Measurements from ENCODE around the gene PWWP2B. TPM values are rescaled to one million over a fixed set of nuclear protein-coding genes. Genes with fewer than 3 reads are reported as not detected.

Gene PWWP2B
- total RNA-seq, 1 donor from 2014 or later, result 24.4 TPM

DNA sequence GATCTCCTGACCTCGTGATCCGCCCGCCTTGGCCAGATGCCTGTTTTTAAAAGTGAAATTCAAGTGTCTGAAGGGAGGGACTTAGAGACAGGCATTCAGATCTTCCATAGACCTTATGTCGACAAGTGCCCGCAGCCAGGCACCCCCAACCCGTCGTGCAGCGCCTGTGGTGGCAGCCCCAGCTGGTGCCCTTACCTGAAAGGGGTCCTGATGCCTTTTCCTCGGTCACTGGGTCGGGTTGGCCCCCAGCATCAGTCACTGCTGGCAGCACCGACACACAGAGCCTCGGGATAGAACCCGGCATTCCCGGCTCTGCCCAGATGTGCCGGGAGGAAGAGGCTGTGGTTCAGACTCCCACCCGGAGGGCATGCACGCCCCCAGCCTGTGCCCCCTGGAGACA, 41.7 kb upstream of the PWWP2B start:
- Histone ChIP-seq H3K36me3 (no peaks in the 10 kb centered on the region), H3K4me3 (no peak overlapping the region), H3K4me1 (no peaks in the 10 kb centered on the region), H3K27me3 (no peaks in the 10 kb centered on the region), H3K27ac (no peak overlapping the region), H3K9me3 (no peaks in the 10 kb centered on the region)
- intact Hi-C loops (cut with DNase I), result no loop called here
- TF ChIP-seq, protein P1, sequence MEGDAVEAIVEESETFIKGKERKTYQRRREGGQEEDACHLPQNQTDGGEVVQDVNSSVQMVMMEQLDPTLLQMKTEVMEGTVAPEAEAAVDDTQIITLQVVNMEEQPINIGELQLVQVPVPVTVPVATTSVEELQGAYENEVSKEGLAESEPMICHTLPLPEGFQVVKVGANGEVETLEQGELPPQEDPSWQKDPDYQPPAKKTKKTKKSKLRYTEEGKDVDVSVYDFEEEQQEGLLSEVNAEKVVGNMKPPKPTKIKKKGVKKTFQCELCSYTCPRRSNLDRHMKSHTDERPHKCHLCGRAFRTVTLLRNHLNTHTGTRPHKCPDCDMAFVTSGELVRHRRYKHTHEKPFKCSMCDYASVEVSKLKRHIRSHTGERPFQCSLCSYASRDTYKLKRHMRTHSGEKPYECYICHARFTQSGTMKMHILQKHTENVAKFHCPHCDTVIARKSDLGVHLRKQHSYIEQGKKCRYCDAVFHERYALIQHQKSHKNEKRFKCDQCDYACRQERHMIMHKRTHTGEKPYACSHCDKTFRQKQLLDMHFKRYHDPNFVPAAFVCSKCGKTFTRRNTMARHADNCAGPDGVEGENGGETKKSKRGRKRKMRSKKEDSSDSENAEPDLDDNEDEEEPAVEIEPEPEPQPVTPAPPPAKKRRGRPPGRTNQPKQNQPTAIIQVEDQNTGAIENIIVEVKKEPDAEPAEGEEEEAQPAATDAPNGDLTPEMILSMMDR (IDR thresholded peaks at IDR 0.05), result no peak
- DNase-seq (ENCODE audit: low spot score in 2 of 2), result no peak

DNA sequence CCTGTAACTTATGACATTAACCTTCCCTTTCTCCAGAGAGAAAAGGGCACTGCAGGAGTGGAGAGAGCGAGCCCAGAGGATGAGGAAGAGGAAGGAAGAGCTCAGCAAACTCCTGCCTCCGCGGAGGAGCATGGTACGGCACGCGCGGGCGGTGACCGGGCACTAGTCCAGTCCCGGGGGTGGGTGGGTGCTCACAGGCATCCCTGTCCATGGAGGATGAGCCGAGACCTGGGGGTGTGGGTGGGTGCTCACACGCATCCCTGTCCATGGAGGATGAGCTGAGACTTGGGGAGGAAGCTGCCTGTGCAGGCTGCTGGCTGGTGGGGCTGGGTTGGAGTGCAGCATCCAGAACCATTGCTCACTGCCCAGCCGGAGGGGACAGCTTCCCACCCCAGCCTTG, 41.2 kb upstream of the PWWP2B start:
- no peak for DNase-seq (ENCODE audit: low spot score in 2 of 2)
- Histone ChIP-seq H3K4me3 (no peak overlapping the region), H3K4me1 (no peaks in the 10 kb centered on the region), H3K27me3 (no peaks in the 10 kb centered on the region), H3K36me3 (no peaks in the 10 kb centered on the region), H3K27ac (no peak overlapping the region), H3K9me3 (no peaks in the 10 kb centered on the region)
- TF ChIP-seq, protein P1 (IDR thresholded peaks at IDR 0.05), result no peak
- intact Hi-C loops (cut with DNase I), result no loop called here

DNA sequence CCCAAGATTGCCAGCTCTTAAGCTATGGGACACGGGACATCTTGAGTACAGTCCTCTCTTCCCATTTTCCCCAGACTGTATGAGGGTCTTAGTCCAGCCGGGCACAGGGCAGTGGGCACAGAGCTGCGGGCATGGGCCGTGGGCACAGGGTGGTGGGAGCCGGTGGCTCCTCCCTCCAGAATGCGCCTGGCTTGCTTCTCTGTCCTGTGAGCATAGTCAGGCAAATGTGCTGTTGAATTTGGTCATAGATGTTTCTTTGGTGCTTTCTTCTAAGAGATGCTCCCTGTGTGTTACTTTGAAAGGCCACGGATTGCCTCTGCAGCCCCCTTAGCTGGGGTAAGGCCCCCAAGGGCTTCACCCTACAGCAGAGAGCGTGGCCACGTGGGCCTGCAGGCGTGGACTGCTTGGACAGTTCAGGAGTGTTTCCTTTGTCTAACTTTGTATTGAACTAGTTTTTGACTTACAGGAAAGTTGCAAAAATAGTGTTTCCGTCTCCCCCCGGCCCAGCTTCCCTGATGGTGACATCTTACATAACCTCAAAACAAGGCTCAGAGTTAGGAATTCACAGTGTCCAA, 40.3 kb upstream of the PWWP2B start:
- no peaks in the 10 kb centered on the region for H3K36me3 ChIP-seq
- H3K27ac ChIP-seq, result no peak overlapping the region
- DNase-seq (ENCODE audit: low spot score in 2 of 2), result no peak
- TF ChIP-seq, protein P1 (IDR thresholded peaks at IDR 0.05), result no peak
- intact Hi-C loops (cut with DNase I), result no loop called here
- no peaks in the 10 kb centered on the region for H3K4me1 ChIP-seq
- no peaks in the 10 kb centered on the region for H3K9me3 ChIP-seq
- H3K4me3 ChIP-seq, result no peak overlapping the region
- H3K27me3 ChIP-seq, result no peaks in the 10 kb centered on the region

DNA sequence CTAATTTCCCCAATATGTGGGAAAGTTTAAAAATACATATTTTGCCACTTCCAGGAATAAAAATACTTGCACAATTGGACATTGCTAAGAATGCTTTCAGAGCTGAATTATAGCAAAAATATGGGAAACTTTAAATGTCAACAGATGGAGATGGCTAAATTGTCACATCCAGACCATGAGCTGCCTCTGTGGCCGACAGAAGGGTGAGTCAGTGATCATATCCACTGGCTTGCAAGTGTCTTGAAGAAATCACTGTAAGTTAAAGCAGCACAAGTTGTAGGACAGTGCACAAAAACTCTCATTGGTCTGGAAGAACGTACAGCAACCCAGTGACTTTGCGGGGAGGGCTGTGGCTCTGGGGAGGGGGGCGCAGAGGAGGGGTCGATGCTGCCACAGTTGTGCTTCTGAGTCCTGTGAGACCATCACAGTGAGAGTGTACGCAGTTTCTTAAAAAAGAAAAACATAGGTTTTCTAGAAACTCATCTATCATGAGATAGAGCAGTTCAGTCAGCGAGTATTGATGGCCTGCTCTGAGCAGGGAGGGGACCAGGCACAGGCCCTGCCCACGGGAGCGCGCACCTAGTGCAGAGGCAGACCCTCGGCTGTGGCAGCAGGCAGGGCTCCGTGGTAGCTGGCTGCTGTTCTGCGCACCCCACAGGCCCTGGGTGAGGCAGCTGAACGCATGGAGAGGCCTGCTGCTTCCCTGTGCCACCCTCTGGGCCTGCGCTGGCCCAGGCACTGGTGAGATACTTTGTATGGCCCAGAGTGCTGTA, 39.5 kb upstream of the PWWP2B start:
- H3K4me3 ChIP-seq, result no peak overlapping the region
- no peaks in the 10 kb centered on the region for H3K9me3 ChIP-seq
- no peak for DNase-seq (ENCODE audit: low spot score in 2 of 2)
- TF ChIP-seq, protein P1 (IDR thresholded peaks at IDR 0.05), result no peak
- intact Hi-C loops (cut with DNase I), result no loop called here
- no peak overlapping the region for H3K27ac ChIP-seq
- H3K4me1 ChIP-seq, result no peaks in the 10 kb centered on the region
- no peaks in the 10 kb centered on the region for H3K36me3 ChIP-seq
- no peaks in the 10 kb centered on the region for H3K27me3 ChIP-seq

DNA sequence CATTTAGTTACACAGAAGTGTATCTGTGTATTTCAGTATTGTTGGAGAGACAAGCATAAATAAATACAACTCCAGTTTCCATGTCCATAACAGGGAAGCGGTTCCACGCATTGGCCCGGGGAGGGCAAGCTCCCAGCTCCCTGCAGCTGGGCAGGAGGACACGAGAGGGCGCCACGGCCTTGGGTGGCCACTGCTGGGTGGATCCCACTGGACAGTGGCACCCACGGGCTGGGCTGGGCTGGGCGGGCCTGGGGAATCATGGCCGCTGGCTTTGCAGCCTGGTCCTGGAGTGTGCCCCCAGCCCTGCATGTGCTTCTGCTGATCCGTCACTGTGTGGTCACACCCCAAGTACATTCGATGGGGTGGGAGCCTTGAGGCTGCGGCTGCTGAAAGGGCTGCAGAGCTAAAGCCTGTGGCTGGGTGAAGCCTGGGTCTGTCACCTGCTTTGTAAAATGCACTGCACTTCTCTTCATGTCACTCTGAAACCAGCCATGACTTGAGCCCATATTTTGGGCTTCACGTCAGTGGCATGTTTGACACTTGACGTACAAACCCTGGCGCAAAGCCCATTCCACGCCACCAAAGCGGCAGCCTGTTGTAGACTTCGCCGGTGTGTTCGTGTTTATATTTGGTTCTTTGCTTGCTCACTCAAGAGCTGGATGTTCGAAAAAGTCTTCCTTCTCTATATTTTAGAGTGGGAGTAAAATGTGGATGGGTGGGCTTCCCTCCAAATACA, 37.5 kb upstream of the PWWP2B start:
- TF ChIP-seq, protein P1 (IDR thresholded peaks at IDR 0.05), result no peak
- Histone ChIP-seq H3K4me3 (no peak overlapping the region), H3K9me3 (no peaks in the 10 kb centered on the region), H3K27ac (no peak overlapping the region), H3K36me3 (no peaks in the 10 kb centered on the region), H3K27me3 (no peaks in the 10 kb centered on the region), H3K4me1 (no peaks in the 10 kb centered on the region)
- intact Hi-C loops (cut with DNase I), result no loop called here
- no peak for DNase-seq (ENCODE audit: low spot score in 2 of 2)

Measured in ascending aorta (tissue), 2 donors.